Non-pigmented ciliary epithelial cell (primary cell): Measurements from ENCODE around the gene ZNF669.
A peak's percentile ranks its signal among the peaks of the same experiment; 100 is the strongest.
"Not testable (repeated sequence)": the region's sequence is repeated elsewhere in the genome, so short reads cannot be mapped to it uniquely, and the experiment has no call there.

Experiments
- DNase-seq: peaks from one replicate; pipeline ENCODE4 v3.0.0-alpha.2; 2010; ENCODE audit warnings: low read depth

Gene ZNF669

DNA sequence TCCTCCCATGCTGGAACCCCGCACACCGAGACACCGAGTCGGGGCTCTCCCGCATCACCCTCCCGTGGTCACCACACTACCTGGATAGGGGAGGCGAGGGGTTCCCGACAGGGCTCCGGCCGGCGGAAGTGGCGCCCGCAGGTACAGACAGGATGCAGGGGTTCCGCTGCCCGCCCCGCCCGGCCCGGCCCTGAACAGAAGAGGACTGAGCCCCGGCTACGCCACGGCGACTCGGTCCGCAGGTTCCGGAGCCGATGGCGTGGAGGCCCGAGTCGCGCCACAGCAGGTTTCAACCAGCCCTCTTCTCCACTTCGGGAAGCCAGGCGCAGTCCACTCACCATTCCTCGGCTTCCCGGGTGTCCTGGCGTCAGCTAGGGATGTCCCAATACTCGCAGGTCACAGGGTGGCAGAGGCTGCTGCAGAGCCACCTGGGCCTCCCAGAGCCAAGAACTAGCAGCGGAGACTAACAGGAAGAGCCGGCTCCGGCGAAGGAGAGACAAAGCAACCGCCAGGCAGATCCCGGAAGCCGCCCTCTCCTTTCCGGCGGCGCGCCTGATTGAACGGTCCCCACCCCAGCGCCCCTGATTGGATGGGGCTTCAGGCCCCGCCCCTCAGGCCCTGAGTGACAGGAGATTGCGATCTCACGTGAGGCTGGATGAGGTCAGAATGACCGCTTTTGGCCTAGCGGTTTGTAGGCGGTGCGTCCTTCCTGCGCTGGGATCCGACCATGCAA, at the start of gene ZNF669:
Gene ZNF669 (minus strand): TSS at position 498 of the 733 bp plus-strand sequence. CDS start 157 bp downstream, at position 341.
- peak; percentile 76 for DNase-seq

DNA sequence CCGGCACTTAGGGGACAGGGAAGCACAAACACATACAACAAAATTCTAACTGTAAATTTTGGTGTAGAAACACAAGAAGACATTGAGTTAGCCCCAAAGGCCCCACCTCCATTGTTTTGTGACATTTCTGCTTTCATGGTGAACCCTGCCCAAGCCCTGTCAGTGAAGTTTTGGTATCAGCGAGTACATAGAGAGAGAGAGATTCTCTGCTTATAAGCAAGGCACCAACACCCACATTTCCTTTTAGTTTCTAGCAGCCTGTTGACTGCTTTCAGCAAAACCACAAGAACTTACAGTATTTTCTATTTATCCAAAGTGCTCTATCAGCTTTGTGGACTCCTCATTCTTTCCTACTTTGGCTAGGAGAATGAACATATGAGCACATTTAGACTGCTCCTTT, 43.6 kb upstream of the ZNF669 start:
- no peak for DNase-seq

DNA sequence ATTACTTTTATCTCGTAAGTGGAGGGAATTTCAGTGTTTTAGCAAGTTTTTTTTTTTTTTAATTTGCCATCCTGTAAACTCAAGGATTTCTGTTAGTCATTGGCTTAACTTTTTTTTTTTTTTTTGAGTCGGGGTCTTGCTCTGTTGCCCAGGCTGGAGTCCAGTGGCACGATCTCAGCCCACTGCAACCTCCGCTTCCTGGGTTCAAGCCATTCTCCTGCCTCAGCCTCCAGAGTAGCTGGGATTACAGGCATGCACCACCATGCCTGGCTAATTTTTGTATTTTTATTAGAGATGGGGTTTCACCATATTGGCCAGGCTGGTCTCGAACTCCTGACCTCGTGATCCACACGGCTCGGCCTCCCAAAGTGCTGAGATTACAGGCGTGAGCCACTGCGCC, 43.0 kb upstream of the ZNF669 start:
- not testable (repeated sequence) for DNase-seq

DNA sequence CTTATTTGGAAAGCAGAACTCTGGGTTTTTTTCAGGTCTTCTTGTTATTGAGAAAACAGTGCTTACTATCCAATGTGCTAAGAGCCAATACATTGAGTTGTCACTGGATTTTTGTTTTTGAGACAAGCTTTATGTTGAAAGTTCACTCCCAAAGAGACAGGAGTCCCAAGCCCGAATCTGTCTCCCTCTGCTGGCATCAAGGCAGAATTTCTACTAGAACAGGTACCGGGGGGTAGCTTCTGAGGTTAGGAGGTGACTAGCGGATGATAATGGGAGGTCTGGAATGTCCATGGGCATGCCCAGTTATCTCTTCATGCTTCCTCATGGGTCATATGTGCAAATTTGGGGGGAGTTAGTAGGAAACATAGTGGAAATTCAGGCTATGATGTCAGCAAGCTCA, 42.5 kb upstream of the ZNF669 start:
- DNase-seq, result no peak

DNA sequence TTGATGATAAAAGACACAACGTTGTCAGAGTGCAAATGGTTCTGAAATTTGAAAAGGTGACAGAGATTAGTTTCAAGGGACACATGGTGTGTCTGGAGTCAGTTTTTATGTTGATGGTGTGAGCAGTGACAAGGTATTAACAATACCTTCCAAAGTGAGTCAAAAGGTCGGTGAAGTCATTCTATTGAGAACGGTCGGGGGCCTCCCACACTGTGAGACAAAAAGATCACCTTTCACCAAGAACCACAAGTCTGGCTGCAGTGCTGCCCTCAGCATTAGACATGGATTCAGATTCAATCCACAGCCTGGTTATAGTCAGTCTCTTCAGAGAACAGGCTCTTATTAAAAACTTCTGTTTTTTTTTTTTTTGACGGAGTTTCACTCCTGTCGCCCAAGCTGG, 41.1 kb upstream of the ZNF669 start:
- no peak for DNase-seq

DNA sequence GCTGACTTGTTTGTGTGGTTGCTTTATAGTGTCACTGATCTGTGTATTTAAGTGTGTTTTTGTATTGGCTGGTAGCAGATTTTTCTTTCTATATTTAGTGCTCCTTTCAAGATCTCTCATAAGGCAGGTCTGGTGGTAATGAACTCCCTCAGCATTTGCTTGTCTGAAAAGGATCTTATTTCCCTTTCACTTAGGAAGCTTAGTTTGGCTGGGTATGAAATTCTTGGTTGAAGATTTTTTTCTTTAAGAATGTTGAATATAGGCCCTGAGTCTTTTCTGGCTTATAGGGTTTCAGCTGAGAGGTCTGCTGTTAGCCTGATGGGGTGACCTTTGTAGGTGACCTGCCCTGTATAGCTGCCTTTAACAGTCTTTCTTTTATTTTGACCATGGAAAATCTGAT, 35.4 kb upstream of the ZNF669 start:
- not testable (repeated sequence) for DNase-seq

DNA sequence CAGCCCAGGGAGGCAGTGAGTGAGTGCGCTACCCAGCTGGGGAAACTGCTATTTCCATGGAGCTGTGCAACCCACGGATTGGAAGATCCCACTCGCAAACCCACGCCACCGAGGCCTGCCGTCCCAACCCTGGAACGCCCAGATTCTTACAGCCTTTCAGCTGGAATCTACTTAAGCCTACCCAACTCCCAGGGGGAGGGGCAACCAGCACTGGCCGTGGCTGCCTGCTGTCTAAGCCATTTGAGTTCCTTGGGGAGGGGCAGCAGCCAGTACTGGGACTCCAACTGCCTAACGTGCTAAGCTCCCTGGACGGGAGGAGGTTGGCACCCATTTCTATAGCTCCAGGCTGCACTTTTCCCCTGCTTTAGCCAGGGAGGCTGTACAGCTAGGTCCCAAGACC, 27.1 kb upstream of the ZNF669 start:
- DNase-seq, result no peak

DNA sequence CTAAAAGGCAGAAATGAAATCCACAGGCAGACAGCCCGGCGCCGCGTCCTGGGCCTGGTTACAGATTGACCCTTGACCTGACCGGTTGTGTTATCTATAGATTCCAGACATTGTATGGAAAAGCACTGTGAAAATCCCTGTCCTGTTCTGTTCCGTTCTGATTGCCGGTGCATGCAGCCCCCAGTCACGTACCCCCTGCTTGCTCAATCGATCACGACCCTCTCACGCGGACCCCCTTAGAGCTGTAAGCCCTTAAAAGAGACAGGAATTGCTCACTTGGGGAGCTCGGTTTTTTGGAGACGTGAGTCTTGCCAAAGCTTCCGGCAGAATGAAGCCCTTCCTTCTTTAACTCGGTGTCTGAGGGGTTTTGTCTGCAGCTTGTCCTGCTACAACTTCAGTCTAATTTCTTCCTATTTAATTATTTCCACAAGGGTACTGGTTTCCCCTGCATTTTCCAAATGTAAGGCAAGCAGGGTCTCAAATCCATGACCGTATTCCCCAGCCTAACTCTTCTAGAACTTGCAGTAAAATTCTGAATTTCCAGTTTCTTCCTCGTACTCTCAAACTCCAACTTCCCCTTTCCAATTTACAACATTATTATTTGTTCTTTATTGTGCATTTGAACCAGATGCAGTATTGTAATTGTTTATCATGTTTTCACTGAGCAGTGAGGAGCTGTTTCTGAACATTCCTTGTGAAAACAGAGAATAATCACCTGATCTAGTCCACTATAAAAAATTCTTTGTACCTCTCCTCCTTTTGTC, 23.5 kb upstream of the ZNF669 start:
- not testable (repeated sequence) for DNase-seq

DNA sequence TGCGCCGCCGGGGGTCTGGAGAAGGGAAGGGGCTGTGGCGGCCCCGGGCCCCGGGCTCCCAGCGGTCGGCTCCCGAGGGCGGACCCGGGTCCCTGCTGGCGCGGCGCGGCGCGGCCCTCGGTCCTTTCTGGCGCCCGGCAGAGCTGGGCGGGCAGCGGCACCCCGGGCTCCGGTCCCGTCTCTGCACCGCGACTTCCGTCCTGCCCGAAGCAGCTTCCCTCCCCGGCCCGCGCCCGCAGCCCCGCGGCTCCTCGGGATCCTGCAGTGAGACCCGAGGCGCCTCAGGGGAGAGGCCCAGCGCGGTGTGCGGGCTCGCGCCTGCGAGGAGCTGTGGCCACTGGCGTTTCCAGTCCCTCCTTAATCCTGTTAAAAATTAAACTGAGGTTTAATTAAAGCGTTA, 22.4 kb upstream of the ZNF669 start:
- not testable (repeated sequence) for DNase-seq

DNA sequence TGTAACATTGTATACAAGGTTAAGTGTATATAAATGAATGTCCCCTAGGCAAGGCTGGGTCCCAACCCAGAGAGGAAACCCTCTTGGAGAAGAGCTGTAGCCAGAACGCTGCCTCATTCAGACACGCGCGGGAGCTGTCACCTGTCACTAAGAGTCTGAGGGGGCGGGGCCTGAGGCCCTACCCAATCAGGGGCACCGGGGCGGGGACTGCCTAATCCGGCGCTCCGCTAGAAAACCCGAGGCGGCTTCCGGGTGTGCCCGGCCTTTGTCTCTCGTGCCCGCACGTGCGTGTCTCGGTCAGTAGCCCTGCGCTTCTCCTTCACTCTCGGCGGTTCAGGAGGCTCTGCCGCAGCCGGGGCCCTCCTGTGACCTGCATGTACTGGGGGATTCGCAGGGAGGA, 22.0 kb upstream of the ZNF669 start:
- DNase-seq, result not testable (repeated sequence)

DNA sequence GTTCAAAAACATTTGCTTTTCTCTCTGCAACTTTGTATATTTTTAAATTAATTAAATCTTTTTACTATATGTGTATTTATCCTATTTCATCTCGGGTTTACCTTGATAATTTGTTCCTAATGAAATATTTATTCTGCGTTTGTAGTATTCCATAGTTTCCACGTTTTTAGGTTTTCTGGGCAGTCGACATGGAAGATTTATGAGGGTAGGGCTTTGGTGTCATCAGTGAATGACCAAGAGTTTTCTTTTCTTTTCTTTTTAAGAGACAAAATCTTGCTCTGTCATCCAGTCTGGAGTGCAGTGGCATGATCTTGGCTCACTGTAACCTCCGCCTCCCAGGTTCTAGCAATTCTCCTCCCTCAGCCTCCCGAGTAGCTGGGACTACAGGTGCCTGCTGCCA, 17.2 kb upstream of the ZNF669 start:
- DNase-seq, result no peak

DNA sequence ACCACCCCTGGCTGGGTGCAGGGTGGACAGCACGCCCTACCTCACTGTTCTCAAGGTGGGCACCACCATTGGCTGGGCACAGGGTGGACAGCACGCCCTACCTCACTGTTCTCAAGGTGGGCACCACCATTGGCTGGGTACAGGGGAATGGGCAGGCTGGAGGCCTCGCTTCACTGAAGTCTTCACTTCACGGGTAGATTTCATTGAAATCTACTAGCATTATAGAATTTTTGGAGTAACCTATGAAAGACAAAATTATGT, 16.2 kb upstream of the ZNF669 start:
- DNase-seq, result not testable (repeated sequence)

DNA sequence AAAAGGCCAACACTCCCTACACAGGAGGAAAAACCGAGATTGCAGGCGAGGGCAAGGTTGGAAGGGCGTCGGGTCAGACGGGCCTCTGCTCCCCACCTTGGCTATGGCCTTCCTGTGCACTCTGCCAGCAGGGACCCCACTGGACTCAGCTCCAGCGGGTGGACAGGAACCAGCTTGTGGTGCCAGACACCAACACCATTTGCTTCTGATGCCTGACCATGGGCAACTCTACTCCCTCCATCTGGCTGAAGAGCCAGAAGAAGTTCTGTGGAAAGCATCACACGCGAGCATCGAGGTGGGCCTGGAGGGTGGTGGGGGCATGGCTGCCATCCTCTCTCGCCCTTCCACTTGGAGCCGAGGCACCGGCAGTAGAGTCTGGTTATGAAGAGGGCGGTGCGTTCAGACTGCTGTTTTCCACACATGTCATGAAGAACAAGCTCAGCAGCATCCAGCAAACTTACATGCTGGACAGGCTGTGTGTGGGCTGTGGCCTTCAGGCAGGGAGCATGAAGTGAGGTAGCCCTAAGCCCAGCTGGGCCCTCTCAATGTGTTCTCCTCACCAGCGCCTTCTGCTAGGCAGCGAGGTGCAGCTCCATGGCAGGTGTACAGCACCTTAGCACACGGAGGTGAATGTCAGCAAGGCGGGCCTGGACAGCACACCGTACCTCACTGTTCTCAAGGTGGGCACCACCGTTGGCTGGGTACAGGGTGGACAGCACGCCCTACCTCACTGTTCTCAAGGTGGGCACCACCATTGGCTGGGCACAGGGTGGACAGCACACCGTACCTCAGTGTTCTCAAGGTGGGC, 15.6 kb upstream of the ZNF669 start:
- DNase-seq, result no peak

DNA sequence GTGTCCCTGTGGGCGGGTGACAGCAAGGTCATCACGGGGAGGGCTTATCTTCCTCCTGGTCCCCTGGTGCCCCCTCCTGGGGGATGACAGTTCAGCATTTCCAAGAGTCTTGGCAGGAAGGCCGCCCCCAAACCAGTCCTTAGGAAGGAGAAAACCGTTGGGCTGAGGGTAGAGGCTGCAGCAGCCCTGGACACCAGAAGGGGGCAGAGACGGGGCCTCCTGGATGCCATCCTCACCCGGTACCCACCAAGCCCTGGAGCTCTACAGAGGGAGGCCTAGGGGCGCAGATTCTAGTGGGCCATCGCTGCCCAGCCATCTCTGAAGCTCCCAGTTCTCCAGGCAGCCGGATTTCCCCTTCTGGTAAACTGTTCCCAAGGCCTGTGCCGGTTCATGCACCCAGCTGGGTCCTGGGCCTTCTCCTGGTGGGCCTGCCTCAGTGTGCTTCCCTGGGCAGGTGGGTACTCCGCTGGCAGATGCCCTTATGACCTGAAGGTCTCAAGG, 14.8 kb upstream of the ZNF669 start:
- DNase-seq, result no peak

DNA sequence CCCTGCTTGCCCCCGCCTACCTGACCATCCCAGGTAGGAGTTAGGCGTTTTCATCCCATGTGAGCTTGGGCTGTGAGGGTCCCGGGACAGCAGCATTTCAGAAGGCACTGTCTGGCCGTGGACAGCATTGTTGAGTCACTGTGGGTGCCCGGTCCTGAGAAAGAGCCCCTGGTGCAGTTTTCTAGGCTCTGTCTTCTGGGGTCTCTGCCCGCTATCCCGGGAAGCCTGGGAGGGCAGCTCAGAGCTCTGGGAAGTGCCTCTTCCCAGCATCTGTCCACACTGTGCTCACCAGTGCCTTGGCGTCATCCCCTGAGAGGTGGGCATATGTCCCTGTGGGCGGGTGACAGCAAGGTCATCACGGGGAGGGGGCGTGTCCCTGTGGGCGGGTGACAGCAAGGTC, 11.4 kb upstream of the ZNF669 start:
- no peak for DNase-seq

DNA sequence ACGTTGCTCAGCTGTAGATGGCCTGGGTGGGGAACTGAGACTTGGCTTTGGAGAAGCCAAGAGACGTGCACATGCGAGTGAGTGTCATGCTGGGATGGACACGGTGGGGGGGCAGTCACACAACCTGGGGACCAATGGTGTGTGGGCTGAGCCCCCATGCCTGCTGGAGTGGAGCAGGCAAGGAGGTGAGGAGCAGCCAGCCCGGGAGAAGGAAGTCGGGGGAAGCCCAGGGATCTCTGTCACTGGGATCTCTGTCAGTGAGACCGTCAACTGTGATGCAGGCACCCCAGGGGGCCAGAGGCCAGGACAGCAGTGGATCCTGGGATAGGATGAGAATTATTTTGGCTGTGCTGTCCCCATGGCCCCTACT, 11.0 kb upstream of the ZNF669 start:
- no peak for DNase-seq

DNA sequence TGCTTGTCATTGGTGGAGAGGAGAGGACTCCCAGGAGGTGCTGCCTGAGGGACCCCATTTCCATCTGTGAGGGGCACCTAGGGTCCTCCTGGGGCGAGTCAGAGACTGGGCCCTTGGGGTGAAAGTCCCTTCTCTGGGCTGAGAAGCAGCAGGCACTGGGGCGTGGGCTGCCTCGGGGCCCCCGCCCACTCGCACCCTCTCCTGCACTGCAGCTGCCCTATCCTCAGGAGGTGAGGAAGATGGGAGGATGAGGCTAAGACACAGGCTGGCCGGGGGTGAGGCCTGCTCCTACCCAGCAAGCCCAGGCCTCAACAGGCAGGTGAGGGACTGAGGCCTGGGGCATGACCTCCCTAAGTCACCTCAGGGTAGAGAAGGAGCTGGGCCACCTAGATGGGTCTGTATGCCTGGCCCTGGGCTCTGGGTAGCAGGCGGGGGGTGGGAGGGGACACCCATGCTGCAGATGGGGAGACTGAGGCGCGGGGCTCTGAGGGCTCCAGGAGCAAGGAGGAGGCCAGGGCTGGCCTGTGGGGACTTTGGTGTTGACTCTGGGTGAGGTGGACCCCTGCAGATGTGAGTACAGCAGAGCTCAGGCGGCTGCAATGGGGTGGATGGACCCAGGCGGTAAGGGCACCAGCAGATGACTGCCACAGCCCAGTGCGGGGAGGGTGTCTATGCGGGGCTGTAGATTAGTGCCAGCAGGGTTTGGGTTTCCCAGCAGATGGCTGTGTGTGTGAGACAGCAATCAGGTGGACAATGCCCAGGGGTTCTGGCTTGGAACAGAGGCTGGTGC, 10.4 kb upstream of the ZNF669 start:
- DNase-seq, result no peak

DNA sequence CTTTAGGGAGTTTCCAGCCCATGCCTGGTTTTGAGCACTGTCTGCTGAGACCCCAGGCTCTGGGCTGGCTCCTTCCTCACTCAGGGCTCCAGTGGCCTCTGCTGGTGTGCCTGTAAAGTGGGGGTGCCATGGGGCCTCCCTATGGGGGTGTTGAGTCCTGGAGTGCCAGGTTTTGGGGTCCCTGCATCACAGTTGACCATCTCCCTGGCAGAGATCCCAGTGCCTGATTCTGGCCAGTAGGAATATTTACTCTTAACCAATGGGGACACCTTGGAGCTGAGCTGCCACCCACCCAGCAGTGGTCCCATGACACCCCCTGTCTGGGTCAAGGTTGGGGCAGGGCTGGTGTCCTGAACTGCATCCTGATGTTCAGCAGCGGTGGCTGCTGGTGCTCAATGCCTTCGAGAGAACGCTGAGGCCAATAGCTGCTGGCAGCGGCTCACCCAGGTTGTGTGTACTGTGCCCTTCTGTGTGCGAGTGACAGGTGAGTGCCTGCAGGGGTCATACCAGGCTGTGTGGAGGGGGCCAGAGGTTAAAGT, 9.6 kb upstream of the ZNF669 start:
- DNase-seq, result no peak

DNA sequence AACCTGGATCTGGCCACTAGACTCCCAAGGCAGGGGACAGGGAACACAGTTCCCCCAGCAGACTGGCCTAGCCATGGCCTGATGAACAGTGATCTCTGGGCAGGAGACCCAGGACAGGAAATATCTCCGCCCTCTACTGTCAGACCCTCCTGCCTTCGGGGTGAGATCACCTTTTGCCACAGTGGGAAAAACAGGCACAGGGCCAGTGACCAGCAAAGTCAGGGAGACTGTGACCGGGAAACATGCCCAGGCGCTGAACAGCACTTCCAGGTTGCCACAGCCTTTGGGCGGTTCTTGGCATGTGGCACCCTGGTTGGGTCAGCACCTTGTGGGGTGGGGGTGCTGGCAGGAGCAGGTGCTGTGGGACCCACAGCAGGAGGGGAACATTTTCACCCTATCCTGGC, 8.9 kb upstream of the ZNF669 start:
- no peak for DNase-seq

DNA sequence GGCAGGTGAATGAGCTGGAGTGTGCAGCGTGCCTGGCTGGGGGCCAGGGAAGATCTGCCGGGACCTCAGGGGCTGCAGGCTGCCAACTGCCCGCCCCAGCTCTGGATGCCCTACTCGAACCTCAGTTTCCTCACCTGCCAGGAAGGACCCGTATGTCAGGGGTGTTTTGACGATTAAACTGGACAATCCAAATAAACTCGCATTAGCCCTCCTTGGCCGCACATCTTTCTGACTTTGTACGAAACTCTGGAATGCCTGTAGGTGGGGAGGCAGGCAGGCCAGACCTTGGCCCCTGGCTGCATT, 8.3 kb upstream of the ZNF669 start:
- no peak for DNase-seq

DNA sequence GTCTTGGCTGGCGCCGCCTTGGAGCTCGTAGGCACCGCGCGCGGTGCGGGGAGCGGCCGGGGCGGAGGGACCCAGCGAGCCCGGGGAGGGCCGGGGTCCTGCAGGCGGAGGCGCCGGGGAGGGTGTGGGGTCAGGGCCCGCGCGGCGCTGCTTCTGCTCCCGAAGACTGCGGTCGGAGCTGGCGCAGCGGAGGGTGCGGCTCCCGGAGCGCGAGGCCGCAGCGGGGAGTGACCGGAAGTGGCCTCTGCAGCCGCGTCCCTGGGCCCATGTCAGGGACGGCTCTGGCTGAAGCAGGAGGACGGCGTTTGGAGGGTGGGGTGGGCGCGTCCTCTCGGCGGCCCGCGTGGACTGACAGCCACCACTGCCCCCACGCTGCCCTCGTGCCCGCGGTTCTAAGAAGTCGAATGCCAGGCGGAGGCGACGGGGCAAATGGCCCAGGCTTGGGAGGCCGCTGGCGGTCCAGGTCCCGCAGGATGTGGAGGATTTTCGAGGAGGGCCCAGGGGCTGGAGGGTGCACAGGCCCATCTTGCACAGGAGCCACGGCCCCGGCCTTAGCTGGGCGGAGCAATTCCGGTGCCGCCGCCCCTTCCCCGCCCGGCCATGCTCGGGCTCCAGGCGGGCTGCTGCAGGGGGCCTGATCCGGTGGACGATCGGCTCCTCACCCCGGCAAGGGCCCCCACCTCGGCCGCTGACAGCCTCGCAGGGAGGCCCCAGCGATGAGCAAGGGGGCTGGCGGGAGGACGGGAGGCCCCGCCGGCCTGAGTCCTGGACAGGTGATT, 7.7 kb upstream of the ZNF669 start:
- DNase-seq, result no peak
